ENCODE results near the gene DNAH2.

Gene DNAH2, protein sequence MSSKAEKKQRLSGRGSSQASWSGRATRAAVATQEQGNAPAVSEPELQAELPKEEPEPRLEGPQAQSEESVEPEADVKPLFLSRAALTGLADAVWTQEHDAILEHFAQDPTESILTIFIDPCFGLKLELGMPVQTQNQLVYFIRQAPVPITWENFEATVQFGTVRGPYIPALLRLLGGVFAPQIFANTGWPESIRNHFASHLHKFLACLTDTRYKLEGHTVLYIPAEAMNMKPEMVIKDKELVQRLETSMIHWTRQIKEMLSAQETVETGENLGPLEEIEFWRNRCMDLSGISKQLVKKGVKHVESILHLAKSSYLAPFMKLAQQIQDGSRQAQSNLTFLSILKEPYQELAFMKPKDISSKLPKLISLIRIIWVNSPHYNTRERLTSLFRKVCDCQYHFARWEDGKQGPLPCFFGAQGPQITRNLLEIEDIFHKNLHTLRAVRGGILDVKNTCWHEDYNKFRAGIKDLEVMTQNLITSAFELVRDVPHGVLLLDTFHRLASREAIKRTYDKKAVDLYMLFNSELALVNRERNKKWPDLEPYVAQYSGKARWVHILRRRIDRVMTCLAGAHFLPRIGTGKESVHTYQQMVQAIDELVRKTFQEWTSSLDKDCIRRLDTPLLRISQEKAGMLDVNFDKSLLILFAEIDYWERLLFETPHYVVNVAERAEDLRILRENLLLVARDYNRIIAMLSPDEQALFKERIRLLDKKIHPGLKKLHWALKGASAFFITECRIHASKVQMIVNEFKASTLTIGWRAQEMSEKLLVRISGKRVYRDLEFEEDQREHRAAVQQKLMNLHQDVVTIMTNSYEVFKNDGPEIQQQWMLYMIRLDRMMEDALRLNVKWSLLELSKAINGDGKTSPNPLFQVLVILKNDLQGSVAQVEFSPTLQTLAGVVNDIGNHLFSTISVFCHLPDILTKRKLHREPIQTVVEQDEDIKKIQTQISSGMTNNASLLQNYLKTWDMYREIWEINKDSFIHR (N-terminal part only)

DNA sequence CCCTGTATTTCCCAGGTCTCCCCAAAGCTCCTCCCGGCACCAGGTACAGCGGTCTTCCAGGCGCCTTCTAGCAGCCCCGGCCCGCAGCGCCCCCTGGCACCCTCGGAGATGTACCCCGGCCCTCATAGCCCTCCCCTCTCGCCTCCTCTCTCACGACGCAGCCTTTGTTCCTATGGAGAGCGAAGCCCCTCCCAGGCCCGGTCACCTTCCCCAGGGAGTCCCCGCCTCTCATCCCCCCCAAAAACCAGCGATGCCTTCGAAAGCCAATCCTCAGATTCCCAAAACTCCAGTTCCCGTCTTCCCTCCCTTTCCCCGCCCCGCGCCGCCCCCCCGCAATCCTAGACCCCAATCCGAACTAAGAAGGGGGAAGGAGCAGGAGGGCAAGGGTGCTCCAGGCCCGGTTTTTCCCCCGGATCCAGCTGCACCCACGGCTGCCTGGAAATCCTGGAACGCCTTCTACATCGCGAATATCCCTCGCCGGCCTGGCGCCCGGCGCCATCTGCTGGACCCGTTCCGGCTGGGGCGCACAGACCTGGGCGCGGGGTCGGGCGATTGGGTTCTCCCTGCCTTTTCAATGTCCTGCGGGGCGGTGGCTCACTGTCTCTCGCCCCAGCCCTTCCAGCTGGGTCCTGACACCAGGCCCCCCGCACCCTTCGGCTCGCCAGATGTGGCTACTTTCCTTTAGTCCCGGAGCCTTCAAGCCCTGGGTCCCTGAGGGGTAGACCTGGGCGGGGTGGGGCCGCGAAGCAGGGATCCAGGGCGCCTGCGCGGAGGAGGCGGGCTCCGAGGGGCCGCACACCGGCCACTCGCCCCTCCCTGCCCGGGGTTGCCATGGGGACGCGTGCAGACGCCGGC, at the start of gene DNAH2:
Gene DNAH2, plus strand, starts transcription at position 844 of the 855 bp plus-strand sequence. CDS start 1,991 bp downstream, outside the sequence.
- Histone ChIP-seq H2AFZ (ENCODE audit: low read depth) (peak within 1 kb of the TSS; percentile 44; the same call in 1 of the 2 replicates), H3K79me2 (ENCODE audit: insufficient read depth, low read depth) (no peaks in the 10 kb centered on the region), H4K20me1 (ENCODE audit: insufficient read depth) (no peaks in the 10 kb centered on the region), H3K9ac (no peak within 1 kb of the TSS), H3K4me2 (peak within 1 kb of the TSS; percentile 29; the same call in 1 of the 2 replicates), H3K4me1 (ENCODE audit: low read depth, poor library complexity, severe bottlenecking) (no peaks in the 10 kb centered on the region), H3K4me3 (IDR thresholded peaks at IDR 0.05; ENCODE audit: insufficient read depth, low read depth, low read length) (no peak within 1 kb of the TSS), H3K36me3 (ENCODE audit: insufficient read depth) (no peaks in the 10 kb centered on the region), H3K27ac (no peak within 1 kb of the TSS), H3K27me3 (ENCODE audit: insufficient read depth, low read depth) (no peaks in the 10 kb centered on the region)
- TF ChIP-seq, protein P1, sequence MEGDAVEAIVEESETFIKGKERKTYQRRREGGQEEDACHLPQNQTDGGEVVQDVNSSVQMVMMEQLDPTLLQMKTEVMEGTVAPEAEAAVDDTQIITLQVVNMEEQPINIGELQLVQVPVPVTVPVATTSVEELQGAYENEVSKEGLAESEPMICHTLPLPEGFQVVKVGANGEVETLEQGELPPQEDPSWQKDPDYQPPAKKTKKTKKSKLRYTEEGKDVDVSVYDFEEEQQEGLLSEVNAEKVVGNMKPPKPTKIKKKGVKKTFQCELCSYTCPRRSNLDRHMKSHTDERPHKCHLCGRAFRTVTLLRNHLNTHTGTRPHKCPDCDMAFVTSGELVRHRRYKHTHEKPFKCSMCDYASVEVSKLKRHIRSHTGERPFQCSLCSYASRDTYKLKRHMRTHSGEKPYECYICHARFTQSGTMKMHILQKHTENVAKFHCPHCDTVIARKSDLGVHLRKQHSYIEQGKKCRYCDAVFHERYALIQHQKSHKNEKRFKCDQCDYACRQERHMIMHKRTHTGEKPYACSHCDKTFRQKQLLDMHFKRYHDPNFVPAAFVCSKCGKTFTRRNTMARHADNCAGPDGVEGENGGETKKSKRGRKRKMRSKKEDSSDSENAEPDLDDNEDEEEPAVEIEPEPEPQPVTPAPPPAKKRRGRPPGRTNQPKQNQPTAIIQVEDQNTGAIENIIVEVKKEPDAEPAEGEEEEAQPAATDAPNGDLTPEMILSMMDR (conservative IDR thresholded peaks at IDR 0.05; ENCODE audit: low read depth, low read length): no peak

DNA sequence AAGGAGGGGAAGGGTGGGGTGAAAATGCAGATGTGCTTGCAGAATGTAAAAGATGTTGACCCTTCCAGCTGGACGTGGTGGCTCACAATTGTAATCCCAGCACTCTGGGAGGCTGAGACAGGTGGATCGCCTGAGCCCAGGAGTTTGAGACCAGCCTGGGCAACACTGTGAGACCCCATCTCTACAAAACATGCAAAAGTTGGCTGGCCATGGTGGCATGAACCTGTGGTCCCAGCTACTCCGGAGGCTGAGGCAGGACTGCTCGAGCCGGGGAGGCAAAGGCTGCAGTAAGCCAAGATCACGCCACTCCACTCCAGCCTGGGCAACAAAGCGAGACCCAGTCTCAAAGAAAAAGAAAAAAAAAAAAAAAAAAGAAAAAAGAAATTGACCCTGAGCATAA, 49.1 kb upstream of the DNAH2 start:
- Histone ChIP-seq H2AFZ (ENCODE audit: low read depth) (no peak overlapping the region), H3K9ac (no peak overlapping the region), H4K20me1 (ENCODE audit: insufficient read depth) (no peaks in the 10 kb centered on the region), H3K27ac (no peak overlapping the region), H3K79me2 (ENCODE audit: insufficient read depth, low read depth) (no peaks in the 10 kb centered on the region), H3K4me1 (ENCODE audit: low read depth, poor library complexity, severe bottlenecking) (no peaks in the 10 kb centered on the region), H3K36me3 (ENCODE audit: insufficient read depth) (no peaks in the 10 kb centered on the region), H3K27me3 (ENCODE audit: insufficient read depth, low read depth) (no peaks in the 10 kb centered on the region), H3K4me3 (IDR thresholded peaks at IDR 0.05; ENCODE audit: insufficient read depth, low read depth, low read length) (no peak overlapping the region), H3K4me2 (no peak overlapping the region)
- TF ChIP-seq, protein P1 (conservative IDR thresholded peaks at IDR 0.05; ENCODE audit: low read depth, low read length): no peak

DNA sequence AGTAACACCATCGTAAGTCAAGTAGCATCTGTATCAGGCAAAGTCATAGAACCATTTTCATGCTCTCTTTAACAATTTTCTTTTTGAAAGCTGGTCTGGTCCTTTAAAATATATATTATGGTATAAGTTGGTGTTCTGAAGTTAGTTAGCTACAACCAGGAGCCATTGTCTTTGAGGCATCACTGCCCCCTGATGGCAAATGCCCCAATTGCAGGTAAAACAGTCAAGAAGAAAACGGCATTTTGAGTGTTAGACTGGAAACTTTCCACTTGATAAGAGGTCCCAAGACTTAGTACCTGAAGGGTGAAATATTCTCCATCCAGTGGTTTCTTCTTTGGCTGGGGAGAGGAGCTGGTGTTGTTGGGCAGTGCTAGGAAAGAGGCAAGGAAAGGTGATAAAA, 44.3 kb upstream of the DNAH2 start:
- H3K27ac ChIP-seq: no peak overlapping the region
- no peaks in the 10 kb centered on the region for H3K4me1 ChIP-seq (ENCODE audit: low read depth, poor library complexity, severe bottlenecking)
- H3K4me3 ChIP-seq (IDR thresholded peaks at IDR 0.05; ENCODE audit: insufficient read depth, low read depth, low read length): no peak overlapping the region
- TF ChIP-seq, protein P1 (conservative IDR thresholded peaks at IDR 0.05; ENCODE audit: low read depth, low read length): no peak
- no peaks in the 10 kb centered on the region for H4K20me1 ChIP-seq (ENCODE audit: insufficient read depth)
- H3K36me3 ChIP-seq (ENCODE audit: insufficient read depth): no peaks in the 10 kb centered on the region
- no peaks in the 10 kb centered on the region for H3K27me3 ChIP-seq (ENCODE audit: insufficient read depth, low read depth)
- H2AFZ ChIP-seq (ENCODE audit: low read depth): no peak overlapping the region
- H3K4me2 ChIP-seq: no peak overlapping the region
- no peak overlapping the region for H3K9ac ChIP-seq
- no peaks in the 10 kb centered on the region for H3K79me2 ChIP-seq (ENCODE audit: insufficient read depth, low read depth)

DNA sequence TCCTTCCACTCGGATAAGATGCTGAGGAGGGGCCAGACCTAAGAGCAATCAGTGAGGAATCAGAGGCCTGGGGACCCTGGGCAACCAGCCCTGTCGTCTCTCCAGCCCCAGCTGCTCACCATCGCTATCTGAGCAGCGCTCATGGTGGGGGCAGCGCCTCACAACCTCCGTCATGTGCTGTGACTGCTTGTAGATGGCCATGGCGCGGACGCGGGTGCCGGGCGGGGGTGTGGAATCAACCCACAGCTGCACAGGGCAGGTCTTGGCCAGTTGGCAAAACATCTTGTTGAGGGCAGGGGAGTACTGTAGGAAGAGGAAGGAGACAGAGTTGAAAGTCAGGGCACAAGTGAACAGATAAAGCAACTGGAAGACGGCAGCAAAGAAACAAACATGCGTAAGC, 42.6 kb upstream of the DNAH2 start:
- Histone ChIP-seq H4K20me1 (ENCODE audit: insufficient read depth) (no peaks in the 10 kb centered on the region), H3K36me3 (ENCODE audit: insufficient read depth) (no peaks in the 10 kb centered on the region), H2AFZ (ENCODE audit: low read depth) (no peak overlapping the region), H3K27ac (no peak overlapping the region), H3K4me3 (IDR thresholded peaks at IDR 0.05; ENCODE audit: insufficient read depth, low read depth, low read length) (no peak overlapping the region), H3K4me1 (ENCODE audit: low read depth, poor library complexity, severe bottlenecking) (no peaks in the 10 kb centered on the region), H3K79me2 (ENCODE audit: insufficient read depth, low read depth) (no peaks in the 10 kb centered on the region), H3K27me3 (ENCODE audit: insufficient read depth, low read depth) (no peaks in the 10 kb centered on the region), H3K9ac (no peak overlapping the region), H3K4me2 (no peak overlapping the region)
- TF ChIP-seq, protein P1 (conservative IDR thresholded peaks at IDR 0.05; ENCODE audit: low read depth, low read length): no peak
